Mesothelial cell of epicardium (in vitro differentiated cells): ENCODE data around the gene FASN. TPM values are rescaled to one million over a fixed set of nuclear protein-coding genes. Genes with fewer than 3 reads are reported as not detected.

Experiments
- DNase-seq, 2 experiments: peaks; one replicate each; pipeline ENCODE4 v3.0.0; 2021; ENCODE audit warnings: low spot score in 2 of 2; ENCODE audit not compliant: unreplicated experiment in 2 of 2
- H3K27ac Mint-ChIP-seq: 2 replicates; pipeline ENCODE4 v1.8.0; 2021; ENCODE audit warnings: mixed read lengths
- H3K27me3 Mint-ChIP-seq: 2 replicates; pipeline ENCODE4 v1.8.0; 2021; ENCODE audit warnings: low read depth, mixed read lengths
- H3K36me3 Mint-ChIP-seq: 2 replicates; pipeline ENCODE4 v1.8.0; 2021; ENCODE audit warnings: mixed read lengths
- H3K4me1 Mint-ChIP-seq: 2 replicates; pipeline ENCODE4 v1.8.0; 2021; ENCODE audit warnings: mixed read lengths
- H3K4me3 Mint-ChIP-seq: 2 replicates; pipeline ENCODE4 v1.8.0; 2021; ENCODE audit warnings: mild to moderate bottlenecking, moderate library complexity, mixed read lengths
- H3K9me3 Mint-ChIP-seq: 2 replicates; pipeline ENCODE4 v1.8.0; 2021; ENCODE audit warnings: mixed read lengths
- CTCF ChIP-seq: fragments of 200-600 bp; sonication (generic); IDR thresholded peaks from one replicate; pipeline ENCODE4 v1.5.0; 2021; ENCODE audit warnings: antibody characterized with exemption; ENCODE audit not compliant: unreplicated experiment
- total RNA-seq: library from RNA; stranded (reverse); gene quantifications from 3 replicates; pipeline ENCODE4 v1.2.1, GENCODE V29; 2021

Gene FASN
- total RNA-seq, 1 donor from 2014 or later = 227 TPM

- no peak for TF ChIP-seq CTCF
- H3K27me3 Mint-ChIP-seq = no peaks in the 10 kb centered on the region
- peak overlapping the region; percentile 70 for H3K4me3 Mint-ChIP-seq
- no peak for DNase-seq
- peaks cover 20% of the 10 kb centered on the region for H3K4me1 Mint-ChIP-seq
- no peak overlapping the region for H3K27ac Mint-ChIP-seq
- no peaks in the 10 kb centered on the region for H3K9me3 Mint-ChIP-seq
- peaks cover 3% of the 10 kb centered on the region for H3K36me3 Mint-ChIP-seq
Observed at GRCh38 chr17:82094931-82095776, 2.9 kb downstream of the FASN start.

GRCh38 chr17:82092995-82093751, 4.9 kb downstream of the FASN start:
- Mint-ChIP-seq H3K4me1 (peaks cover 10% of the 10 kb centered on the region), H3K9me3 (no peaks in the 10 kb centered on the region), H3K27ac (peak overlapping the region; percentile 50), H3K4me3 (no peak overlapping the region), H3K27me3 (no peaks in the 10 kb centered on the region), H3K36me3 (peaks cover 5% of the 10 kb centered on the region)
- TF ChIP-seq CTCF = no peak
- no peak for DNase-seq

DNA sequence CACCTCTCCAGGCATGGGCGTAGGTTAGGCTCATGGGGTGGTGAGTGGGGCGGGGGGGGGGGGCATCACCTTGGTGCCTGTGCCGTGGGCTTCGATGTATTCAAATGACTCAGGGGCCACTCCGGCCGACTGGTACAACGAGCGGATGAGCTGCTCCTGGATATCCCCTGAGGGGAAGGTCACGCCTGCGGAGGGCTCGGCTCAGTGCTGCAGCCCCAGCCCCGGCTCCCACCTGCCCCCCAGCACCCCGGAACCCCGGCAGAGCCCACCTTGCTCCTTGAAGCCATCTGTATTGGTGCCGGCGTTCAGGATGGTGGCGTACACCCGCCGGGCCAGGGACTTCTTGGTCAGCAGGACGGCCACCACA, 5.4 kb downstream of the FASN start:
- no peak overlapping the region for H3K27ac Mint-ChIP-seq
- peaks cover 10% of the 10 kb centered on the region for H3K4me1 Mint-ChIP-seq
- H3K4me3 Mint-ChIP-seq = no peak overlapping the region
- TF ChIP-seq CTCF = no peak
- H3K9me3 Mint-ChIP-seq = no peaks in the 10 kb centered on the region
- no peaks in the 10 kb centered on the region for H3K27me3 Mint-ChIP-seq
- DNase-seq = peak in 1 of 2 experiments; percentile 18
- H3K36me3 Mint-ChIP-seq = peaks cover 6% of the 10 kb centered on the region

DNA sequence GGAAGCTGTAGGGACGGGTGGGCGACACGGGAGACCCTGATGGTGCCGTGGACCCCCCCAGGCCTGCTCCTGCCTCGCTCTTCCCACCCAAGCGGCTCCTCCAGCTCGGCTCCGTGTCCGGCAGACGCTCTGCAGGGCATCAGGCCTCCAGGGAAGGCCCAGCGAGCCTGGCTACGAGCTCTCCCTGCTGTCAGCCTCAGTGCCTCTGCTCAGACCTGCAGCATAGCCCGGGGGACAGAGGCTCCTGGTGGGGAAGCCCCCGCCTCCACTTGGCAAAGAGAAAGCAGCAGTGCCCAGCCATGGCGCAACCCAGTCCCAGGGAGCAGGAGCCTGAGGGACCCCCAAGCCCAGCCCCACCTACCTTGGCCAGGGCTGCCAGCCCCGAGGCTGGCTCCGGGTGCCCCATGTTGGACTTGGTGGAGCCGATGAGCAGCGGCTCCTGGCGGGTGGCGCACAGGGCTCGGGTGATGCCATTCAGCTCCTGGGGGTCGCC, 5.9 kb downstream of the FASN start:
- no peak for TF ChIP-seq CTCF
- Mint-ChIP-seq H3K9me3 (no peaks in the 10 kb centered on the region), H3K4me1 (peaks cover 10% of the 10 kb centered on the region), H3K27ac (no peak overlapping the region), H3K36me3 (peaks cover 6% of the 10 kb centered on the region), H3K27me3 (no peaks in the 10 kb centered on the region), H3K4me3 (no peak overlapping the region)
- no peak for DNase-seq

- no peaks in the 10 kb centered on the region for H3K27me3 Mint-ChIP-seq
- H3K4me1 Mint-ChIP-seq = peaks cover 10% of the 10 kb centered on the region
- DNase-seq = no peak
- H3K27ac Mint-ChIP-seq = no peak overlapping the region
- no peak for TF ChIP-seq CTCF
- H3K4me3 Mint-ChIP-seq = no peak overlapping the region
- peaks cover 6% of the 10 kb centered on the region for H3K36me3 Mint-ChIP-seq
- H3K9me3 Mint-ChIP-seq = no peaks in the 10 kb centered on the region
Observed at GRCh38 chr17:82091264-82092066, 6.6 kb downstream of the FASN start.
